GM21529 (cell line): ENCODE results near the gene PAQR5.
"Not testable (repeated sequence)": the region's sequence is repeated elsewhere in the genome, so short reads cannot be mapped to it uniquely, and the experiment has no call there.

Source experiments
- ATAC-seq: cut with Tn5 transposase; IDR thresholded peaks from one replicate; pipeline ENCODE4 v1.9.1; 2021; ENCODE audit not compliant: unreplicated experiment

The PAQR5 gene

GRCh38 chr15:69415381-69415780 is 116.7 kb downstream of the PAQR5 start:
- ATAC-seq: no peak

- no peak for ATAC-seq
These were observed 118.9 kb downstream of the PAQR5 start for GRCh38 chr15:69417581-69417980.

GRCh38 chr15:69421498-69421897 is 122.8 kb downstream of the PAQR5 start:
- no peak for ATAC-seq

- ATAC-seq: no peak
These were observed 123.7 kb downstream of the PAQR5 start for GRCh38 chr15:69422336-69422895.

- no peak for ATAC-seq
These were observed 125.3 kb downstream of the PAQR5 start for GRCh38 chr15:69424001-69424400.

GRCh38 chr15:69424748-69425413 is 126.2 kb downstream of the PAQR5 start:
- no peak for ATAC-seq

- ATAC-seq: no peak
These were observed 135.1 kb downstream of the PAQR5 start for GRCh38 chr15:69433831-69434230.

- ATAC-seq: no peak
These were observed 135.5 kb downstream of the PAQR5 start for GRCh38 chr15:69434238-69434637.

- ATAC-seq: no peak
These were observed 136.0 kb downstream of the PAQR5 start for GRCh38 chr15:69434679-69435078.

GRCh38 chr15:69435985-69436384 is 137.3 kb downstream of the PAQR5 start:
- ATAC-seq: no peak

GRCh38 chr15:69436951-69437350 is 138.2 kb downstream of the PAQR5 start:
- ATAC-seq: no peak

- ATAC-seq: no peak
These were observed 140.9 kb downstream of the PAQR5 start for GRCh38 chr15:69439623-69440022.

GRCh38 chr15:69443032-69443611 is 144.4 kb downstream of the PAQR5 start:
- no peak for ATAC-seq

GRCh38 chr15:69444686-69445085 is 146.0 kb downstream of the PAQR5 start:
- ATAC-seq: no peak

- no peak for ATAC-seq
These were observed 148.2 kb downstream of the PAQR5 start for GRCh38 chr15:69446953-69447352.

- ATAC-seq: not testable (repeated sequence)
These were observed 151.5 kb downstream of the PAQR5 start for GRCh38 chr15:69450221-69450620.

- ATAC-seq: no peak
These were observed 152.4 kb downstream of the PAQR5 start for GRCh38 chr15:69450968-69451695.

GRCh38 chr15:69451951-69452691 is 153.4 kb downstream of the PAQR5 start:
- ATAC-seq: peak; percentile 36

- ATAC-seq: peak; percentile 78
These were observed 154.2 kb downstream of the PAQR5 start, which contains the start of gene RPLP1 for GRCh38 chr15:69452692-69453521. RPLP1 (plus strand) TSS chr15:69452818; CDS start chr15:69452949, 131 bp downstream.

GRCh38 chr15:69454953-69455352 is 156.2 kb downstream of the PAQR5 start:
- ATAC-seq: no peak
